Ishikawa (cell line): Measurements from ENCODE around the gene RETREG1.

Experiments
- CREB1 ChIP-seq: IDR thresholded peaks from 2 replicates; pipeline ENCODE4 v1.6.1; 2012; ENCODE audit warnings: low read depth
- EP300 ChIP-seq: IDR thresholded peaks from 2 replicates; pipeline ENCODE4 v1.6.1; 2012; ENCODE audit warnings: borderline replicate concordance
- MAX ChIP-seq: IDR thresholded peaks from 2 replicates; pipeline ENCODE4 v1.6.1; 2012
- NFIC ChIP-seq: IDR thresholded peaks from 2 replicates; pipeline ENCODE4 v1.6.1; 2012
- TAF1 ChIP-seq: IDR thresholded peaks from 2 replicates; pipeline ENCODE4 v1.6.1; 2012; ENCODE audit warnings: low read depth, mild to moderate bottlenecking

- TF ChIP-seq MAX (no peak), CREB1 (no peak), NFIC (no peak), TAF1 (no peak), EP300 (no peak)
Observed at GRCh38 chr5:16577677-16578076, 39.1 kb downstream of the RETREG1 start.
